ENCODE data around the gene HEATR5A. TPM values are rescaled to one million over a fixed set of nuclear protein-coding genes. Genes with fewer than 3 reads are reported as not detected.

The HEATR5A gene
- total RNA-seq, 1 experiment from 2014 or later, result 23.1 TPM

DNA sequence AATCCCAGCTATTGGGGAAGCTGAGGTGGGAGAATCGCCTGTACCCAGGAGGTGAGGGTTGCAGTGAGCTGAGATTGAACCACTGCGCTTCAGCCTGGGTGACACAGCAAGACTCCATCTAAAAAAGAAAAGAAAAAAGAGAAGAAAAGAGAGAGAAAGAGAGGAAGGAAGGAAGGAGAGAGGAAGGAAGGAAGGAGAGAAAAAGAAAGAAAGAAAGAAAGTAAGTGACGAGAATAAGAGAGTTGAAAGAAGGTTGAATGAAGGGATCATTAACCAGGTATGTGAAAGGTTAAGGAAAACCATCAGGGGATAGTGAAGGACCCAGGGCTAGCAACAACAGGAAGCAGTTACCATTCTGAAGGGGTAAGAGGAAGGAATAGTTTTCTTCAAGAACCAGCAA lies 41.2 kb upstream of the HEATR5A start:
- intact Hi-C loops (cut with micrococcal nuclease), result no loop called here
- Mint-ChIP-seq H3K27me3 (ENCODE audit: insufficient read depth, unreplicated experiment) (no peaks in the 10 kb centered on the region), H3K9me3 (ENCODE audit: unreplicated experiment) (no peaks in the 10 kb centered on the region), H3K4me1 (ENCODE audit: insufficient read depth, unreplicated experiment) (peaks cover 9% of the 10 kb centered on the region), H3K36me3 (ENCODE audit: insufficient read depth, unreplicated experiment) (no peaks in the 10 kb centered on the region), H3K4me3 (ENCODE audit: unreplicated experiment) (no peak overlapping the region), H3K27ac (ENCODE audit: low read depth, unreplicated experiment) (no peak overlapping the region)
- DNase-seq (ENCODE audit: unreplicated experiment), result no peak
- ChIA-PET POLR2A (interaction anchor here (0.6 to 1.8 kb wide), 6 partner anchors 17 to 638 kb away, joined by 3 to 6 read pairs (median 3); partner anchors contain the start of gene HEATR5A), CTCF (interaction anchor here (0.9 kb wide), 2 partner anchors 11 to 12 kb away, joined by 4 read pairs; no protein-coding TSS in a partner anchor)
- BruUV-seq (replicated peaks), result no TSS peak
- no peak for TF ChIP-seq CTCF (IDR thresholded peaks at IDR 0.05; ENCODE audit: unreplicated experiment)

DNA sequence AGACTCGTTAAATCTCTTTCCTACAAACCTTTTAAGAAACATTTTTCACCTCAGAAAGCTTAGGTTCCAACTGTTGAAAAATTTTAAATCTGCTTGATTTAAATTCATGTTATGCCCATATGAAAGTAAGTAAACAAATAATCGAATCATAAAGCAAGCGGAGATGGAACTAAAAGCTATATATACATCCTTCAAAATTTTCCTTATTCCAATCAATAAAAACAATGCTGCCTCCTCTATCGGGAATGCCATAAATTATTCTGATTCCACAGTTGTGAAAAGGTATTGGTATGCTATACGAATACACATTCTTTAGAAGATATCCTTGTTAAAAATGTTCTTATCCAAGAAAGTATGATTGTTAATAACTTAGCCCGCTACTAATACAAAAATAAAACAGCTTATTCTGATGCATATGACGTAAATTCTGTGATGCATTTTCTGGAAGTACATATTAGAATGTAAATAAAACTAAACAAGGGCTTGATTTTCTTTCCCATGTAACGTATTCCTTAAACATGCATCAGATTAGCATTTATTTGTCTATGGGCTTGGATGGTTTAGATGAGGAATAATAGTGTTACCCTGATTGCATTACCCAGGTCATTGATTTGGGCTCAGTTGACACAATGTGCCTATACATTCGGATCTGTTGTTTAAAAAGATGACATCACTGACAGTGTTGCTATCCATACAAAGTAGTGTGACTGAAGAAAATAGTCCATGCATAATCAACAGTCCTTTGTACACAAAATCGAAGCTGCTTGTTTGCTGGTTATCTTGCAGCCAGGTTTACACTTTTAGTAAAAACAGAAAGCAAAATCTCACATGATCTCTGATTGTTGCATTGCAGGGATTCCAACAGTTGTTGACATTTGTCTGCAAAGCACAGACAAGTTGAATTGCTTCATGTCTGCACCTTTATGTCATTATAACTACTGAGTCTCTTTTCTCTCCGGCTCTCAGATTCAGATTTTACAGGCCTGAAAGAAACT lies 37.6 kb upstream of the HEATR5A start:
- POLR2A ChIA-PET, result interaction anchor here (0.6 to 3.0 kb wide), 22 partner anchors 9 to 1167 kb away, joined by 3 to 46 read pairs (median 4); partner anchors contain the start of genes ARHGAP5 and HEATR5A
- peak overlapping the region; percentile 97 for H3K4me3 Mint-ChIP-seq (ENCODE audit: unreplicated experiment)
- CTCF ChIA-PET, result interaction anchor here (0.6 to 2.3 kb wide), 8 partner anchors 8 to 802 kb away, joined by 3 to 11 read pairs (median 4); partner anchors contain the start of gene HEATR5A
- TF ChIP-seq CTCF (IDR thresholded peaks at IDR 0.05; ENCODE audit: unreplicated experiment), result no peak
- peaks cover 15% of the 10 kb centered on the region for H3K4me1 Mint-ChIP-seq (ENCODE audit: insufficient read depth, unreplicated experiment)
- no peaks in the 10 kb centered on the region for H3K27me3 Mint-ChIP-seq (ENCODE audit: insufficient read depth, unreplicated experiment)
- H3K9me3 Mint-ChIP-seq (ENCODE audit: unreplicated experiment), result no peaks in the 10 kb centered on the region
- DNase-seq (ENCODE audit: unreplicated experiment), result no peak
- BruUV-seq (replicated peaks), result TSS peak; percentile 21
- H3K36me3 Mint-ChIP-seq (ENCODE audit: insufficient read depth, unreplicated experiment), result peaks cover 3% of the 10 kb centered on the region
- intact Hi-C loops (cut with micrococcal nuclease), result loop anchor here (5.0 to 10.0 kb wide), 2 partner anchors 617 to 794 kb away; partner anchors contain the start of gene ARHGAP5
- peak overlapping the region; percentile 99 for H3K27ac Mint-ChIP-seq (ENCODE audit: low read depth, unreplicated experiment)

DNA sequence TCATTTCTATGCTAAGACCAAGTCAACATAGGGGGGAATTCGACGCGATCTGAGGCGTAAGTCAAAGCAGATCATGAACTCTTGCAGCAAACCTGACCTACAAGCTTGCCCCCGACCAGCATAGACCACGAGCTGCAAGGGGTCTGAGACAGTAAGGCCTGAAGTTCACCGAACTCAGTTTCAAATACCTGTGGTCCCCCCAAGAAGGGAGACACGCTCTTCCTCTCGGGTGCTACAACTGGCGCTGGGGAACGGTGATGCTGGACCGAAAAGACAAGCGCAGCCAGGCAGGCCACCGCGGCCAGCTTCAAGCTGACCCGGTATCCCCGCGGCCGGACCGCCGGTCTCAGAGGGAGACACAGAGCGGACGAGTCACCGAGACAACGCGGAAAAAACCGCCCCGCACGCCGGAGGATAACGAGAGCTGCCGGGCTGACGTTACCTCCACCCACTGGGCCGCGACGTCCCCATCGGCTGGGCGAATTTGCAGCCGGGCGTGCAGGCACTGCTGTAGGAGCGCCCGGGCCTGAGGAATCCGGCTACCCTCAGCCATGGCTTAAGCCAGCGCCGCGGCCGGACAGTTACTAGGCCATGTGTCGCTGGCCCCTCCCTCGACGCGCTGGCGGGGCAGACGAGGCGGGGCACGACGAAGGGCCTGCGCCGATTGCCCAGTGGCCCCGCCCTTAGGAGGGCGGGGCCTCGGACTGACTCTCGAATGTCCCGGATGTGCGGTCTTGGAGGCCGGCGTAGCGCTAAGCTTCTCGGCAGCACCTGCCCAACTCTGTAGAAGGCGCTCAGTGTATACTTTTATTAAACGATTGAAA lies 36.7 kb upstream of the HEATR5A start, which contains the start of gene DTD2:
Gene DTD2 (minus strand): TSS at position 666 of the 824 bp plus-strand sequence. CDS start 113 bp downstream, at position 553.
- CTCF ChIA-PET, result interaction anchor here (0.6 to 2.3 kb wide), 8 partner anchors 20 to 894 kb away, joined by 3 to 11 read pairs (median 4); partner anchors contain the start of gene HEATR5A
- Mint-ChIP-seq H3K27me3 (ENCODE audit: insufficient read depth, unreplicated experiment) (no peaks in the 10 kb centered on the region), H3K9me3 (ENCODE audit: unreplicated experiment) (no peaks in the 10 kb centered on the region), H3K27ac (ENCODE audit: low read depth, unreplicated experiment) (peak within 1 kb of the TSS; percentile 99), H3K4me1 (ENCODE audit: insufficient read depth, unreplicated experiment) (peaks cover 14% of the 10 kb centered on the region), H3K36me3 (ENCODE audit: insufficient read depth, unreplicated experiment) (peaks cover 12% of the 10 kb centered on the region), H3K4me3 (ENCODE audit: unreplicated experiment) (peak within 1 kb of the TSS; percentile 97)
- POLR2A ChIA-PET, result interaction anchor here (0.6 to 3.0 kb wide), 27 partner anchors 8 to 1166 kb away, joined by 3 to 46 read pairs (median 4); partner anchors contain the start of genes ARHGAP5 and HEATR5A
- TF ChIP-seq CTCF (IDR thresholded peaks at IDR 0.05; ENCODE audit: unreplicated experiment), result no peak
- BruUV-seq (replicated peaks), result TSS peak; percentile 77
- peak; percentile 96 for DNase-seq (ENCODE audit: unreplicated experiment)
- intact Hi-C loops (cut with micrococcal nuclease), result loop anchor here (5.0 to 10.0 kb wide), 2 partner anchors 618 to 795 kb away; partner anchors contain the start of gene ARHGAP5
